ENCODE results near the gene WIF1. TPM values are rescaled to one million over a fixed set of nuclear protein-coding genes. Genes with fewer than 3 reads are reported as not detected.

The WIF1 gene
- total and polyA plus RNA-seq, 2 of the 4 experiments (the other 2 are of a cell fraction): not detected

GRCh38 chr12:65140738-65141137, 19.6 kb upstream of the WIF1 start:
- H4K20me1 ChIP-seq (ENCODE audit: insufficient read depth, low read length): no peaks in the 10 kb centered on the region
- ATAC-seq (ENCODE audit: low read depth): no peak
- H4K8ac ChIP-seq (ENCODE audit: low read depth in 2 of 2, low read length in 2 of 2): no peak overlapping the region
- H3K23ac ChIP-seq (ENCODE audit: low read depth, low read length): no peak overlapping the region
- H3K36me3 ChIP-seq (ENCODE audit: control insufficient read depth, insufficient read depth, low read length): no peaks in the 10 kb centered on the region
- ChIA-PET CTCF (no interaction called here), POLR2A (ENCODE audit: unreplicated experiment) (interaction anchor here (0.7 kb wide), 1 partner anchor 32 kb away, joined by 7 read pairs; no protein-coding TSS in a partner anchor)
- peaks cover 27% of the 10 kb centered on the region for H3K27me3 ChIP-seq (ENCODE audit: control insufficient read depth, insufficient read depth, low read length)
- no peak overlapping the region for H3K9ac ChIP-seq (ENCODE audit: low read depth, low read length)
- H4K91ac ChIP-seq (ENCODE audit: insufficient read depth, low read depth, low read length): no peak overlapping the region
- H3K4me2 ChIP-seq (ENCODE audit: low read depth, low read length): no peak overlapping the region
- no peak for DNase-seq
- H3K56ac ChIP-seq (ENCODE audit: extremely low read depth, insufficient read depth, low read length): no peak overlapping the region
- no peaks in the 10 kb centered on the region for H3K9me3 ChIP-seq (ENCODE audit: control insufficient read depth, insufficient read depth, low read length)
- no peak overlapping the region for H3K27ac ChIP-seq (ENCODE audit: insufficient read depth, low read length)
- H2AK9ac ChIP-seq (replicated peaks; ENCODE audit: low read depth, low read length, poor library complexity): no peak overlapping the region
- intact Hi-C loops (cut with micrococcal nuclease): no loop called here
- H2BK5ac ChIP-seq (ENCODE audit: low read depth, low read length, poor library complexity, severe bottlenecking): no peak overlapping the region
- no peaks in the 10 kb centered on the region for H3K79me1 ChIP-seq (ENCODE audit: low read depth in 1 of 2, low read length in 2 of 2)
- dilution Hi-C loops (cut with HindIII; ENCODE audit: low sequenced_read_pairs, unreplicated experiment): no loop called here
- BruUV-seq (replicated peaks): no TSS peak
- H2BK15ac ChIP-seq (ENCODE audit: low read depth, low read length): no peak overlapping the region
- in situ Hi-C loops (cut with MboI; ENCODE audit: low sequenced_read_pairs): no loop called here
- H3K4me3 ChIP-seq (ENCODE audit: insufficient read depth, low read depth, low read length): no peak overlapping the region
- no CpG with 5 or more reads among the region's 1 CpG for WGBS, 2 experiments (ENCODE audit: extremely low coverage in 2 of 2, insufficient read length in 1 of 2)
- no peak overlapping the region for H2AK5ac ChIP-seq (ENCODE audit: low read depth, low read length)
- no peak overlapping the region for H2AFZ ChIP-seq (replicated peaks; ENCODE audit: low read length, poor library complexity)
- H2BK20ac ChIP-seq (ENCODE audit: low read depth, low read length): no peak overlapping the region
- H3K4me1 ChIP-seq (ENCODE audit: control insufficient read depth, insufficient read depth, low read length): no peaks in the 10 kb centered on the region
- no peak overlapping the region for H3K18ac ChIP-seq (ENCODE audit: low read depth, low read length)
- H3K14ac ChIP-seq (replicated peaks; ENCODE audit: low read depth, low read length): no peak overlapping the region
- H3K9me1 ChIP-seq (ENCODE audit: insufficient read depth, low read length): no peaks in the 10 kb centered on the region
- H4K5ac ChIP-seq (ENCODE audit: low read depth, low read length): no peak overlapping the region
- TF ChIP-seq CEBPB (IDR thresholded peaks at IDR 0.05; ENCODE audit: low read depth, low read length): no peak
- no peak for TF ChIP-seq MXI1 (IDR thresholded peaks at IDR 0.05; ENCODE audit: borderline replicate concordance, low read depth, low read length)
- TF ChIP-seq, protein P1, sequence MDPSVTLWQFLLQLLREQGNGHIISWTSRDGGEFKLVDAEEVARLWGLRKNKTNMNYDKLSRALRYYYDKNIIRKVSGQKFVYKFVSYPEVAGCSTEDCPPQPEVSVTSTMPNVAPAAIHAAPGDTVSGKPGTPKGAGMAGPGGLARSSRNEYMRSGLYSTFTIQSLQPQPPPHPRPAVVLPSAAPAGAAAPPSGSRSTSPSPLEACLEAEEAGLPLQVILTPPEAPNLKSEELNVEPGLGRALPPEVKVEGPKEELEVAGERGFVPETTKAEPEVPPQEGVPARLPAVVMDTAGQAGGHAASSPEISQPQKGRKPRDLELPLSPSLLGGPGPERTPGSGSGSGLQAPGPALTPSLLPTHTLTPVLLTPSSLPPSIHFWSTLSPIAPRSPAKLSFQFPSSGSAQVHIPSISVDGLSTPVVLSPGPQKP (IDR thresholded peaks at IDR 0.05; ENCODE audit: borderline replicate concordance, low read depth, low read length): no peak
- no peak for TF ChIP-seq CHD1 (IDR thresholded peaks at IDR 0.05; ENCODE audit: low read depth, low read length)
- no peak for TF ChIP-seq USF2 (IDR thresholded peaks at IDR 0.05; ENCODE audit: low read depth, low read length)
- no peak for TF ChIP-seq CTCF (conservative IDR thresholded peaks at IDR 0.05; ENCODE audit: low read depth, low read length)
- no peak for TF ChIP-seq POLR2A (IDR thresholded peaks at IDR 0.05; ENCODE audit: low read depth, low read length)
- TF ChIP-seq BHLHE40 (IDR thresholded peaks at IDR 0.05; ENCODE audit: low read depth, low read length): no peak
- TF ChIP-seq NFE2L2 (IDR thresholded peaks at IDR 0.05; ENCODE audit: low read depth, low read length): no peak
- no peak for TF ChIP-seq SMC3 (IDR thresholded peaks at IDR 0.05; ENCODE audit: low read depth, low read length)
- TF ChIP-seq RCOR1 (IDR thresholded peaks at IDR 0.05; ENCODE audit: insufficient replicate concordance, low read length): no peak
- TF ChIP-seq MAFK (IDR thresholded peaks at IDR 0.05; ENCODE audit: low read depth, low read length): no peak
- no peak for TF ChIP-seq RFX5 (IDR thresholded peaks at IDR 0.05; ENCODE audit: low read depth, low read length)
- TF ChIP-seq FOS (IDR thresholded peaks at IDR 0.05; ENCODE audit: low read depth, low read length): no peak
- no peak for TF ChIP-seq MAZ (IDR thresholded peaks at IDR 0.05; ENCODE audit: borderline replicate concordance, low read depth, low read length)
- no peak overlapping the region for H3K4ac ChIP-seq (ENCODE audit: low read depth, low read length)
- H2BK120ac ChIP-seq (ENCODE audit: low read depth, low read length): no peak overlapping the region

All from IMR-90 (cell line).